Heart left ventricle (tissue), 13 donors: ENCODE measurements around the gene SEMA4A.

Experiments used
- POLR2A ChIP-seq, 2 donors: fragments of 450-650 bp; IDR thresholded peaks; one replicate each; pipeline ENCODE4 v1.6.1; 2017; ENCODE audit warnings: antibody characterized with exemption in 2 of 2, mild to moderate bottlenecking in 2 of 2, moderate library complexity in 2 of 2
- TF ChIP-seq, protein P1 (sequence below), 12 donors: fragments of 200-600 bp; sonication (generic) in 4 of 12; IDR thresholded peaks; one replicate each; pipeline versions ENCODE4 v1.5.0 to v1.8.0; 2018 to 2022; ENCODE audit warnings: antibody characterized with exemption in 12 of 12, mild to moderate bottlenecking in 5 of 12
- donor health status: ischemic (EF 13 %, LVEDD 7.1; RV severe dilation, severe dysfunction).
- donor health status: DM: no; HTN: yes; CAD: no.
- donor health status: DM: no; HTN: no; CAD: no.
- donor health status: ischemic (EF 25% LVEDD 6.9; RV normal size, moderate dysfunction).
- donor health status: ischemic (EF 25% LVEDD 5.7; RV mildly dilated, moderate dysfunction).
- donor health status: ischemic (EF 35%, LVEDD 5.7; RV mildly dilated, moderate dysfunction).
- donor health status: nonischemic (EF 11% LVEDD 7.7; RV severe dilation, severe dysfunction).
- donor health status: DM: yes; HTN: yes; CAD: no.
- donor health status: PGD.
- donor health status: ischemic (EF 29% LVEDD 5.4; RV normal size, mild dysfunction).
- donor health status: nonischemic (EF 23%, LVEDD 6.1; RV moderate dilation, normal function).

- TF ChIP-seq, protein P1, sequence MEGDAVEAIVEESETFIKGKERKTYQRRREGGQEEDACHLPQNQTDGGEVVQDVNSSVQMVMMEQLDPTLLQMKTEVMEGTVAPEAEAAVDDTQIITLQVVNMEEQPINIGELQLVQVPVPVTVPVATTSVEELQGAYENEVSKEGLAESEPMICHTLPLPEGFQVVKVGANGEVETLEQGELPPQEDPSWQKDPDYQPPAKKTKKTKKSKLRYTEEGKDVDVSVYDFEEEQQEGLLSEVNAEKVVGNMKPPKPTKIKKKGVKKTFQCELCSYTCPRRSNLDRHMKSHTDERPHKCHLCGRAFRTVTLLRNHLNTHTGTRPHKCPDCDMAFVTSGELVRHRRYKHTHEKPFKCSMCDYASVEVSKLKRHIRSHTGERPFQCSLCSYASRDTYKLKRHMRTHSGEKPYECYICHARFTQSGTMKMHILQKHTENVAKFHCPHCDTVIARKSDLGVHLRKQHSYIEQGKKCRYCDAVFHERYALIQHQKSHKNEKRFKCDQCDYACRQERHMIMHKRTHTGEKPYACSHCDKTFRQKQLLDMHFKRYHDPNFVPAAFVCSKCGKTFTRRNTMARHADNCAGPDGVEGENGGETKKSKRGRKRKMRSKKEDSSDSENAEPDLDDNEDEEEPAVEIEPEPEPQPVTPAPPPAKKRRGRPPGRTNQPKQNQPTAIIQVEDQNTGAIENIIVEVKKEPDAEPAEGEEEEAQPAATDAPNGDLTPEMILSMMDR (IDR thresholded peaks at IDR 0.05), result no peak
- TF ChIP-seq POLR2A (IDR thresholded peaks at IDR 0.05), result no peak
These were observed 48.2 kb upstream of the SEMA4A start for GRCh38 chr1:156104861-156105832.
